GM21515 (cell line): Measurements from ENCODE around the gene ADCK2.
A peak's percentile ranks its signal among the peaks of the same experiment; 100 is the strongest.
"Not testable (repeated sequence)": the region's sequence is repeated elsewhere in the genome, so short reads cannot be mapped to it uniquely, and the experiment has no call there.

Experiments
- ATAC-seq: cut with Tn5 transposase; IDR thresholded peaks from one replicate; pipeline ENCODE4 v1.9.1; 2021; ENCODE audit not compliant: unreplicated experiment

Gene ADCK2

GRCh38 chr7:140694592-140694991, 21.8 kb downstream of the ADCK2 start:
- no peak for ATAC-seq

DNA sequence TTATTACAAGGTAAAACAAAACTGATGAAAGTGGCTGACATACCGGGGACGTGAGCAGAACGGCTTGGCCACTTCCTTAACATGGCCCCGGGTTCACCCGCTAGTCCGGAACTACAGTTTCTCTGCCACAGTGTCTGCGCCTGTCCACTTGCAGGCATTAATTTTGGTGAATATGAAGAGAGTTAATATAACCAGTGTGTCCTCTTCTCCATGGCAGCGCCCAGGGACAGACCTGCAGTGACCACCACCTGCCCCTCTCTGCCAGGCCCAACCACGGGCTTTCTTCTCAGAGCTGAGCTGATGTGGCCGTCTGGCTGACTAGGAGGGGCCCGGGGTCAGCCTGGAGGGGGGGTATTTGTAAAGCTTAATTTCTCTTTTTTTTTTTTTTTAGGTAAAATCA, 22.6 kb downstream of the ADCK2 start:
- ATAC-seq: no peak

GRCh38 chr7:140696024-140696679, 23.4 kb downstream of the ADCK2 start:
- peak; percentile 1 for ATAC-seq

DNA sequence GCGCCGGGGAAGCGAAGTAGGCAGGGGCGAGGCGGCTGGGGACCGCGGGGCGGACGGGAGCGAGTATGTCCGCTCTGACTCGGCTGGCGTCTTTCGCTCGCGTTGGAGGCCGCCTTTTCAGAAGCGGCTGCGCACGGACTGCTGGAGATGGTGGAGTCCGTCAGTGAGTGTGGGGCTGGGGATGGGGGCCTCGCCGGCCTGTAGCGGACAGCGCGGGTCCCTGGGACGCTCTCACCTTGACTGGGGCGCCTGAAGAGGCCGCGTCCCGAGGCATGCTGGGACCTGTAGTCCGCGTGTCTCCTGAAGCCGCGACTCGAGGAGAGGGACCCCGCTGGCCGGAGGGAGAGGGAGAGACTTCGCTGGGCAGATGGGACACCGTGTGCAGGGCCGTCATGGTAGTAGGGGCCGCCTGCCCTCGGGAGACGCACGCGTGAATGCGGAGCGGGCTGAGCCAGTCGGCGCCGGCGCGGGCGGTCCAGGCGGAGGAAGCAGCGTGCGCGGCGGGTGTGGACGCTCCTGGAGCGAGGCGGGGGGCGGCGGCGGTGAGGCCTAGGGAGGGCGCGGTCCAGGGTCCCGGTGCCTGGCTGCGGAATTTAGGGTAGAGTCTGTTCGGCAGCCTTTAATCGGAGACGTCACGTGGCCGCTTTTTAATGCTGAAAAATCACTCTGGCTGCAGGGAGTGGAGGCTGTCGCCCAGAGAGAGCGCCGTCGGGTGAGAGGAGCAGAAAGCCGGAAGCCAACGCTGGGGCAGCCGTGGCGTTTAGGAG, 24.1 kb downstream of the ADCK2 start, which contains the start of gene NDUFB2:
NDUFB2 (plus strand) TSS at position 29 of the 767 bp plus-strand sequence; CDS start at position 66, 37 bp downstream.
- peak; percentile 95 for ATAC-seq

DNA sequence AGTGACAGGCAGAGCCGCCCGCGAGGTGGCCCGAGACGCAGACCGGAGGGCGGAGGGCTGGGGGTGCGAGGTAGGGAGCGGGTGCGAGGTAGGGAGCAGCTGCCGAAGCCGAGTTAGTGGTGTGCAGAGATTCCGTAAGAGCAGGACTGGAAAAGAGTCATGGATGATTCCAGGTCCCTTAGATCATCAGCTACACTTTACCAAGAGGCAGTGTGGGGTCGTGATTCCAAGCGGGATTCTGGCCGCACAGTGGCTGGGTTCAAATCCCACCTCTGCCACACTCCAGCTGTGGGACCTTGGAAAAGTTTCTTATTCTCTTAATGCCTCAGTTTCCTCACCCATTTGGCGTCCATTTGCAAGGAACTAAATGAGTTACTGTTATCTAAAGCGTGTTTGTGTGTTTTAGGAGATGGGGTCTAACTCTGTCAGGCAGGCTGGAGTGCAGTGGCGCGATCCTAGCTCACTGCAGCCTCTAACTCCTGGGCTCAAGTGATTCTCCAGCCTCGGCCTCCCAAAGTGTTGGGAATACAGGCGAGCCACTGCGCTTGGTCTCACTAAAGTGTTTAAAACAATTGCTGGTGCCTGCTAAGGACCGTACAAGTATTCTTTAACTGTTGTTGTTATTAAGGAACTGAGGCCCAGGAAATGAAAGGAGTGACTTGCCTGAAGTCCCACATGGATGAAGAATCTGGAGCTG, 24.9 kb downstream of the ADCK2 start:
- ATAC-seq: no peak

GRCh38 chr7:140698477-140698876, 25.7 kb downstream of the ADCK2 start:
- ATAC-seq: no peak

- no peak for ATAC-seq
Observed at GRCh38 chr7:140702774-140703173, 30.0 kb downstream of the ADCK2 start.

GRCh38 chr7:140704205-140704604, 31.5 kb downstream of the ADCK2 start:
- ATAC-seq: no peak

DNA sequence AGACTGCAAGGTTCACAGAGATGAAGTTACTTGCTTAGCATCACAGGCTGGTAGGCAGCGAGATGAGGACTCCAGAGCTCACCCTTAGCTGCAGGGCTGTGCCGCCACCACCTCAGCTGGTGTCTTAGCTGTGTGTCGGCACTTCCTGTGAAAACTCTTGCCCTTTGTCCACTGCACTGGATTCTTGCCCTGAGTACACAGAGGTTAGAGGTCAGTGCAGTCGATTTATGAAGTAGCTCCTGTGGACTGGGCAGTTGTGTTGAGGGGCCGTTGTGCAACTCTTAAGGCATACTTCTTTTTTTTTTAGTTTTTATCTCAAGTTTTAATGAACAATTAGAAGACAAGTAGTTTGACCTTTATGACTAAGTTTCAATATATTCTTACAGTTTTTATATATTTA, 34.4 kb downstream of the ADCK2 start:
- no peak for ATAC-seq

DNA sequence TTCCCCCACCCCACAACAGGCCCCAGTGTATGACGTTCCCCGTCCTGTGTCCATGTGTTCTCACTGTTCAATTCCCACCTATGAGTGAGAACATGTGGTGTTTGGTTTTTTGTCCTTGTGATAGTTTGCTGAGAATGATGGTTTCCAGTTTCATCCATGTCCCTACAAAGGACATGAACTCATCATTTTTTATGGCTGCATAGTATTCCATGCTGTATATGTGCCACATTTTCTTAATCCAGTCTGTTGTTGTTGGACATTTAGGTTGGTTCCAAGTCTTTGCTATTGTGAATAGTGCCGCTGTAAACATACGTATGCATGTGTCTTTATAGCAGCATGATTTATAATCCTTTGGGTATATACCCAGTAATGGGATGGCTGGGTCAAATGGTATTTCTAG, 36.0 kb downstream of the ADCK2 start:
- not testable (repeated sequence) for ATAC-seq

DNA sequence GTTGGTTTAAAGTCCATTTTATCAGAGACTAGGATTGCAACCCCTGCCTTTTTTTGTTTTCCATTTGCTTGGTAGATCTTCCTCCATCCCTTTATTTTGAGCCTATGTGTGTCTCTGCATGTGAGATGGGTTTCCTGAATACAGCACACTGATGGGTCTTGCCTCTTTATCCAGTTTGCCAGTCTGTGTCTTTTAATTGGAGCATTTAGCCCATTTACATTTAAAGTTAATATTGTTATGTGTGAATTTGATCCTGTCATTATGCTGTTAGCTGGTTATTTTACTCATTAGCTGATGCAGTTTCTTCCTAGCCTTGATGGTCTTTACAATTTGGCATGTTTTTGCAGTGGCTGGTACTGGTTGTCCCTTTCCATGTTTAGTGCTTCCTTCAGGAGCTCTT, 39.6 kb downstream of the ADCK2 start:
- not testable (repeated sequence) for ATAC-seq

DNA sequence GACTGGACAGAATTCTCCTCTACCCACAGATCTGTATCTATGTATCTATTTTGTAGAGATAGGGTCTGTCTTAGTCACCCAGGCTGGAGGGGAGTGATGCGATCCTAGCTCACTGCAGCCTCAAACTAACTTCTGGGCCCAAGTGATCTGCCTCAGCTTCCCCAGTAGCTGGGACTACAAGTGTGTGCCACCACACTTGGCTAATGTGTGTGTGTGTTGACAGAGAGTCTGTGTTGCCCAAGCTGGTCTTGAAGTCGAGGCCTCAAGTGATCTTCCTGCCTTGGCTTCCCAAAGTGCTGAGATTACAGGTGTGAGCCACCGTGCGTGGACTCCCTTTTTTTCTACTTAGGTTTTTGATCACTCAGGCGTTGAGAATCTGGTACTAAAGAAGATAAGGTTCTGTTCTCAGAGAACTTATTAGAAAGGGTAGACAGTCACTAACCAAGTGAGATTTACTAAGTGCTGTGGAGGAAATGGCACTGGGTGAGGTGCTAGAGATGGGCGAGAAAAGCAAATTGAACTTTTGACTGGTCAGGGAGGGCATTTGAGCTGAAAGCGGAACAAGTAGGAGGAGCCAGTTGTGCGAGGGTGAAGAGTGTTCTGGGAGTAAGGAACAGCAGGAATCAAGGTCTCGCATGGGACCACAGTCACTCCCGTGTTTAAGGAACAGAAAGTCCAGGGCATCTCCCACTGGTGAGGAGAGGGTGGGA, 41.7 kb downstream of the ADCK2 start:
- no peak for ATAC-seq

DNA sequence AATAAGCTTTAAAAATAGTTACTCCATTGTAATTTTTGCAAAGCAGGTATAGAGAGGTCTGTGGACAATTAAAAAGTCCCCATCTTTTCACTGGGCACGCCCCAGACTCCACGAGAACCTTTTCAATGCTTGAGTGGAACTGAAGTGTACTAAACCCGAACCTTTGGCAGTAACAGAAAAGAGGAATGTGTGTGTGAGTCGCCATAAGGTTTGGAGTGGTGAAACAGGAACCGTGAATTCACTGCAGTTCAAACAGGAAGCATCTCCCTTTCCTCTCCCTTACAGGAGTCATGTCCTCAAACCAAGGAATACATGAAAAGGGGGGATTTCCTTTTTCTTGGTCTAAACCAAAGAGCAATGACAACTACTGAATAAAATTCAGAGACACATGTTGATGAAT, 47.0 kb downstream of the ADCK2 start:
- no peak for ATAC-seq

DNA sequence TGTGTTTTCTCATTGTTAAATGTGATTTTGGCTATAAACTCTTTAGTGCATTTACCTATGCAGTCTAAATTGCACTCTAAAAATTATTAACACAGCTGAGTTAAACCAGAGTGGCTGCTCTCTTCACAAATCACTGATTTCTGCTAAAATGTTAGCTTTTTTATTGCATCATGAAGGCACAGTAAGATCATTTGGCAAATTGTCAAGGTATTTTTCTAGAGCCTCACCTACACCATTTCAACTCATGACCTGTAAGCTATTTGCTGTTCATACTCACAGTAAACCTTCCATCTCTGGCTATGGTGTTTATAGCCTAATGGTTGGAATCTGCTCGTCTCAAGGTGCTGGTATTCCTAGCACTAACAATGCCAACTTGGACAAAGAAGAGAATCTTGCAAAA, 49.5 kb downstream of the ADCK2 start:
- no peak for ATAC-seq

- ATAC-seq: no peak
Observed at GRCh38 chr7:140723006-140723405, 50.3 kb downstream of the ADCK2 start.

GRCh38 chr7:140723574-140723973, 50.8 kb downstream of the ADCK2 start:
- ATAC-seq: no peak

DNA sequence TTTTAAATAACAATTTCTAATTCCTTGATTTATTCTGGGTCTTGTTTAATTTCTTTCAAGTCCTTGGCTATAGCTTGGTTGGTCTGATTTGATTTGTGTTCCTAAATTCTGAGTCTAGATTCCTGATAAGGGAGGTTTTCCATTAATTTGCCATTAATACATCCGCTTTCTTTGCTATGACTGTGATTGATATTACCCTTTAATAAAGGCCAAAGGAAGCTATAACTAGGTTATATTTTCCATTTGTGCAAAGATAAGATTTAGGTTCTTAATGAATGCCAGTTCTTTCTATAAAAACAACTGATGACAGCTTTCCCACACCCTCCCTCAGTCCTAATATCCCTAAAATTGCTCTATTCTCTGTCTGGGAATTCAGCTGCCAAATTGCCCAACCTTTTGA, 52.0 kb downstream of the ADCK2 start:
- ATAC-seq: no peak

- no peak for ATAC-seq
Observed at GRCh38 chr7:140726281-140726680, 53.5 kb downstream of the ADCK2 start.

- ATAC-seq: no peak
Observed at GRCh38 chr7:140732416-140732815, 59.7 kb downstream of the ADCK2 start.

DNA sequence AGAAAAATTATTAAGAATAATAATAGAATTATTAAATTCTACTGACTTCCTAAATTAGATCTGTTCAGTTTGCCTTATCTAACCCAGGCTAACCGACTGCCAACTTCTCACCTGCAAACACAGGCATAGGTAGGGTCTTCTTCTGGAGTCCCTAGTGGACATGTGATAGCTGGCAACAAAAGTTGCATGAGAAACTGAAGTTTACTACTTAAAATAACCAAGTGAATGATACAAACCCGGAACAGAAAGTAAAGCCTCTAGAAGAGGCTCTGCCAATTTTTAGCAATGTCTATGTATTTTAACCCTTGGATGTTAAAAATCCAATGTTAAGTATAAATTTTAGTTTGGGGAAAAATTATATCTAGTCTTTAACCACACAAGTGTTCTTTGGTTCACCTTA, 61.4 kb downstream of the ADCK2 start:
- no peak for ATAC-seq

DNA sequence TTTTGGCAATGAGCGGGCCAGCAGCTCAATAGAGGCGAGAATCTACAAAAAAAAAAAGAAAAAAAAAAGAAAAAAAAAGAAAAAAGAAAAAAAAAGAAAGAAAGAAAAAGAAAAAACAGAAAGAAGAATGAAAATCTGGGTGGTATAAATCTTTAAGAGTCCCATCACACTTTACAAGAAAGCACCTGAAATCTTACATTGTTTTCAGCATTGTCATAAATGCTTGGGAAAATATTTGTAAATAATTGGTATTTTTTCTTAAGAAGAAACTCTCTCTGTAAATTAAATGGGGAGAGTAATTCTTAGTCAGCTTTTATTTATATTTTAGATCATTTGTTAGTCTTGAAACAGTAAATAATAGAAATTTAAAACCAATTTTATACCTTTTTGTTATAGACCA, 62.0 kb downstream of the ADCK2 start:
- ATAC-seq: no peak
